Measurements from ENCODE around the gene BACH2.

Gene BACH2

DNA sequence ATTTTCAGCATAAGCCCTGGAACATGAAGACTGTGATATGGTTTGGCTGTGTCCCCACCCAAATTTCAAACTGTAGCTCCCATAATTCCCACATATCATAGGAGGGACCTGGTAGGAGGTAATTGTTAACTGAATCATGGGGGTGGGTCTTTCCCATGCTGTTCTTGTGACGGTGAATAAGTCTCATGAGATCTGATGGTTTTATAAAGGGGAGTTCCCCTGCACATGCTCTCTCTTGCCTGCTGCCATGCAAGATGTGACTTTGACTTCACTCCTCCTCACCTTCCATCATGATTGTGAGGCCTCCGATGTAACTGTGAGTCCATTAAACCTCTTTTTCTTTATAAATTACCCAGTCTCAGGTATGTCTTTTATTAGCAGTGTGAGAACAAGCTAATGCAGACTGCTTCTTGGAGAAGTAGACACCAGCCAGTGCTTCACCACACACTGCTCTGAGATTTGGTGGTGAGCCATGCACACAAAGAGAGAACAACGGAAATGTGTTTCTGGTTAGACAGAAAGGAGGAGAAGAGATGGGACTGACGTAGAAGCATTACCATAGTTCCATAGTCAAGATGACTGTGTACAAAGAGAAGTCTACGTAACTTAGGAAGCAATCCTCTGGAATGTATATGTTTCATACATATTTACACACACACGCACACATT lies 97.8 kb downstream of the BACH2 start:
- TF ChIP-seq, protein P1, sequence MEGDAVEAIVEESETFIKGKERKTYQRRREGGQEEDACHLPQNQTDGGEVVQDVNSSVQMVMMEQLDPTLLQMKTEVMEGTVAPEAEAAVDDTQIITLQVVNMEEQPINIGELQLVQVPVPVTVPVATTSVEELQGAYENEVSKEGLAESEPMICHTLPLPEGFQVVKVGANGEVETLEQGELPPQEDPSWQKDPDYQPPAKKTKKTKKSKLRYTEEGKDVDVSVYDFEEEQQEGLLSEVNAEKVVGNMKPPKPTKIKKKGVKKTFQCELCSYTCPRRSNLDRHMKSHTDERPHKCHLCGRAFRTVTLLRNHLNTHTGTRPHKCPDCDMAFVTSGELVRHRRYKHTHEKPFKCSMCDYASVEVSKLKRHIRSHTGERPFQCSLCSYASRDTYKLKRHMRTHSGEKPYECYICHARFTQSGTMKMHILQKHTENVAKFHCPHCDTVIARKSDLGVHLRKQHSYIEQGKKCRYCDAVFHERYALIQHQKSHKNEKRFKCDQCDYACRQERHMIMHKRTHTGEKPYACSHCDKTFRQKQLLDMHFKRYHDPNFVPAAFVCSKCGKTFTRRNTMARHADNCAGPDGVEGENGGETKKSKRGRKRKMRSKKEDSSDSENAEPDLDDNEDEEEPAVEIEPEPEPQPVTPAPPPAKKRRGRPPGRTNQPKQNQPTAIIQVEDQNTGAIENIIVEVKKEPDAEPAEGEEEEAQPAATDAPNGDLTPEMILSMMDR (conservative IDR thresholded peaks at IDR 0.05; ENCODE audit: control insufficient read depth, insufficient read depth, low read depth, low read length), result no peak
- no peak overlapping the region for H3K4me3 ChIP-seq (ENCODE audit: control insufficient read depth, low read depth, low read length)
- DNase-seq (ENCODE audit: low read depth), result no peak

DNA sequence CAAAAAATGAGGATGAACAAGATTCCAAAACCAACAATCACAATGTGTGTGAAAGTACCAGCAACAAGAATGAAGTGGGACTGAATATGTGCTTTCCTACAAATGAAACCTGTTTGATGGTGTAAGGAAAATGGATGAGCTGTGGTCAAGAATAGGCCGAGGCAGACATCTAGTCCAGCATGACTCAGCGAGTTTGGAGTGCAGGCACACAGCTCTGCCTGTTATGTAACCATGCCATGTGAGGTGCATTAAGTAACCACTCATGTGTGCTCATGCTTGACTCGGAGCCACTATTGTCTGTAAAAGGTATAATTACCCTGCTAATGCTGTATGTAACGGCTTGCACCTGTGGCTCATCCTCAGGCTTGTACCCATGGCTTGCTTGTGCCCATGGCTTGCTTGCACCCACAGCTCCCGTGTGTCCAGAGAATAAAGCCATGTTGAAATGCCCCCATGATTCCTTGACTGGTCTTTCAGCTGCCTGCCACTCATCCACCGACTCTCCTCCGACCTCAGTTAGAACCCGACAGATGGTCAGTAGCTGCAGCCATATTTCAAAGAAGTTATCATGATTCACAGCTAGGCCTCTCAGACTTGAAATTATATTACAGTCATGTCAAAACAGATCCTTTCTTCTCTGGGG lies 98.7 kb downstream of the BACH2 start:
- H3K4me3 ChIP-seq (ENCODE audit: control insufficient read depth, low read depth, low read length), result no peak overlapping the region
- TF ChIP-seq, protein P1 (conservative IDR thresholded peaks at IDR 0.05; ENCODE audit: control insufficient read depth, insufficient read depth, low read depth, low read length), result no peak
- peak; percentile 78 for DNase-seq (ENCODE audit: low read depth)

DNA sequence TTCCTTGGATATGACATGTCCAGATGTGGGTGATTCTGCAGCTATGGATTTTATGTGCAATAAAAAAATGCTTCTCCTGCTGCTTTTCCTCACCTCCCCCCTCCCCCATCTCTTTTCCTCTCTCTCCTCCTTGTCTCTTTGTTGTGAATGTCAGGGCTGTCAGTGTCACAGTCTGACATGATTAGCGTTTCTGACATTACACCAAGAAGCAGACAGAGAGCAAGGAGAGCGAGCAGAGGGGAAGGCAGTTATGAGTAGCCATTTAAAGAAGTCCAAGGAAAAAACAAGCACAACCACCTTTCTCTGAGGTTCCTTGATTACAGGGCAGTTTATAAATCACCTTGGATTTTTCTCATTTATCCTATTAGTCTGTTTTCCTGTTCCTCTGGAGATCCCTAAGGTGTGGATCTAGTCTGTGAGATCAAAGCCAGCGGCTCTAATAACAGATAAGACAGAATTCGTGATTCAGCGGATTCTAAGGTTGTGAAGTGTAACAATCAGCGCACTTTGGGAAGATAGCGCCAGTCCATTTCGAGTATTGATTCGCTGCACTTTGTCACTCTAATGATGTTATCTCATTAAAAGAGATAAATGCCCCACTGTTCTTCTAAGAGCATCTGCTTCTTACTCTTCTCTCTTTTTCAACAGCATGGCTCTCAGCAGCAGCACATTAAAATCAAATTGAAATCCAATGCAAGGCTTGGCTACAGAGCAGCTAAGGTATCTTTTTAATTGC lies 101.4 kb downstream of the BACH2 start:
- no peak overlapping the region for H3K4me3 ChIP-seq (ENCODE audit: control insufficient read depth, low read depth, low read length)
- DNase-seq (ENCODE audit: low read depth), result no peak
- TF ChIP-seq, protein P1 (conservative IDR thresholded peaks at IDR 0.05; ENCODE audit: control insufficient read depth, insufficient read depth, low read depth, low read length), result no peak

DNA sequence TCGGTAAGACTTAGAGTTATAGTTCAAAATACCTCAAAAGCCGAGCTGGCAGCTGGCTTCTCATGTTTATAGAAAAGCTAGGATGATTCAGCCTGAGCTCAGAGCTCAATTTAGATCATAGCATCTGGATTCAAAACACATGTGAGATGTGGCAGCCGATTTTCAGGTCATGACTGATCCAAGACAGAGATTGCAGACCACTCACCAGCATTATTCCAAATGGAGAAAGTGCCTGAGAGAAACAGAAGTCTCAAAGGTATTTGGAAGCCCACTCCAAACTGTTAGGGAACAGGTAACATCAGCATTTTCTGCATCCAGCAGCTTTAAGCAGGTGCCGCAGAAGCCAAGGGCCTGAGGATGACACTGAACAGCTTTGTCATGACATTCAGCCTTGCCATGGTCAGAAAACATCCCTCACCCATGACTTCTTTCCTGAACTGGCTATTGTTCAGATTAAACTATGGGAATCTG lies 102.2 kb downstream of the BACH2 start:
- no peak overlapping the region for H3K4me3 ChIP-seq (ENCODE audit: control insufficient read depth, low read depth, low read length)

DNA sequence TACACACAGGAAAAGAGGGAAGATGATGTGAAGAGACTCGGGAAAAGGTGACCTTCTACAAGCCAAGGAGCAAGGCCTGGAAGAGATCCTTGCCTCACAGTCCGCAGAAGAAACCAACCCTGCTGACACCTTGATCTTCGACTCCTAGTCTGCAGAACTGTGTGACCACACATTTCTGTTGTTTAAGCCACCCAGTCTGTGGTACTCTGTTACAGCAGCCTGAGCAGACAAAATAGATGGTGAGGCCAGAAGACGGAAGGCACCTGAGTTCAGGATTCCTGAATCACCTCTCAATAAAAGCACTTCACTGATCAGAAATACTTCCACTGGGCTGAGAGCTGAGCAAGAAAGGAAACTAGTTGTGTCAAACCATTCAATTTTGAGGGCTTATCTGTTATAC lies 103.3 kb downstream of the BACH2 start:
- no peak for DNase-seq (ENCODE audit: low read depth)
- TF ChIP-seq, protein P1 (conservative IDR thresholded peaks at IDR 0.05; ENCODE audit: control insufficient read depth, insufficient read depth, low read depth, low read length), result no peak
- H3K4me3 ChIP-seq (ENCODE audit: control insufficient read depth, low read depth, low read length), result no peak overlapping the region

More for the DNA sequence above, 102.2 kb downstream of the BACH2 start:
- peak; percentile 92 for DNase-seq (ENCODE audit: low read depth)
- TF ChIP-seq, protein P1 (conservative IDR thresholded peaks at IDR 0.05; ENCODE audit: control insufficient read depth, insufficient read depth, low read depth, low read length), result no peak

DNA sequence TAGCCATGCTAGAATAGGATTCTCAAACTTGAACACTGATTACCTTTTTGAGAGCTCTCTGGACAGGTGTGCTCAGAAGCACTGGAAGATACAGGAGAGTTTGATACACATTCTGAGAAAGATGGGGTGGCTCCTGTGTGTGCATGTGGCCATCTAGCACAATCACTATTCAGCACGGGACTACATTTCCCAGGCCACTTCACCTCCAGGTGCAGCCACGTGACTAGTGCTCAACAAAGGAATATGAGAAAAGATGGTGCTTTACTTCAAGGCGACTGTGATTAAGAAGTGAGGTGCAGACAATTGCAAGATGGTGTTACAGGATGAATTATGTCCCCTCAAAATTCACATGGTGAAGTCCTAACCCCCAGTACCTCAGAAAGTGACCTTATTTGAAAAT lies 103.8 kb downstream of the BACH2 start:
- no peak overlapping the region for H3K4me3 ChIP-seq (ENCODE audit: control insufficient read depth, low read depth, low read length)
- TF ChIP-seq, protein P1 (conservative IDR thresholded peaks at IDR 0.05; ENCODE audit: control insufficient read depth, insufficient read depth, low read depth, low read length), result no peak
- no peak for DNase-seq (ENCODE audit: low read depth)
